GM12891 (cell line): ENCODE data around the gene SMARCAD1.

Experiments used
- POLR2A ChIP-seq: IDR thresholded peaks from 2 replicates; pipeline ENCODE4 v1.6.1; 2011; ENCODE audit warnings: low read depth, low read length, control low read depth
- POLR2AphosphoS5 ChIP-seq: IDR thresholded peaks from 2 replicates; pipeline ENCODE4 v1.6.1; 2011; ENCODE audit warnings: low read depth, low read length, control low read depth
- POU2F2 ChIP-seq: IDR thresholded peaks from 2 replicates; pipeline ENCODE4 v1.6.1; 2011; ENCODE audit warnings: low read depth, mild to moderate bottlenecking, control low read depth, low read length, moderate library complexity
- SPI1 ChIP-seq: IDR thresholded peaks from 2 replicates; pipeline ENCODE4 v1.6.1; 2011; ENCODE audit warnings: low read depth, low read length, control low read depth
- TAF1 ChIP-seq: IDR thresholded peaks from 2 replicates; pipeline ENCODE4 v1.6.1; 2011; ENCODE audit warnings: low read depth, low read length, control low read depth

DNA sequence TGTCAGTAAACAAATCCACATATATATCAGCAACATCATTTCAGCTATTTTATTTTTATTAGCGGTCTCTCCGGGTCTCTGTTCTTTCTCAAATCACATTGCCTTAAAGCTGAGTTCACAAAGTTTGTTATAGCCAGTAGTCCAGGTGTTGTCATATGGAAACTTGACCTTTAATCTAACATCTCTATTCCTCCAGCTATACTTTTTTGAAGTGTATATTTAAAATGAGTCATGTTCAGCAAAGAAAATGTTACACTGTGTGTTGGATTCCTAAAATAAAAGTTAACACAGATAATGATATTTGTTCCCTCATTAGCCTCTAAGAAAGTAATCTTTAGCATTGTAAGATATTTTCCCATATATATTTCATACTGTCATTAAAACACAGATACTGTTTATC lies 63.6 kb downstream of the SMARCAD1 start:
- TF ChIP-seq POLR2AphosphoS5, result no peak
- TF ChIP-seq POLR2A, result no peak
- no peak for TF ChIP-seq TAF1
- TF ChIP-seq SPI1, result no peak
- TF ChIP-seq POU2F2, result no peak
